HepG2 (cell line): ENCODE data around the gene SNAPIN. TPM values are rescaled to one million over a fixed set of nuclear protein-coding genes. Genes with fewer than 3 reads are reported as not detected.
"Not testable (repeated sequence)": the region's sequence is repeated elsewhere in the genome, so short reads cannot be mapped to it uniquely, and the experiment has no call there.

Experiments
- ATAC-seq: fragments of 200-7000 bp; cut with Tn5 transposase; 3 replicates; pipeline ENCODE4 v1.9.1; 2020; ENCODE audit warnings: mild to moderate bottlenecking, moderate library complexity
- BruUV-seq: library from RNA; stranded (reverse); fragments of 400-500 nt; replicated peaks from 2 replicates; lab custom pipeline; 2021; lab: Mats Ljungman, UMichigan
- CTCF ChIA-PET: fragments of 300-600 bp; formaldehyde crosslinking; extraction: SDS; loops from one replicate; lab custom pipeline; 2021; ENCODE audit warnings: low total read pairs, inconsistent platforms, low intra/inter-chr PET ratio; lab: Yijun Ruan, JAX
- POLR2A ChIA-PET: fragments of 350-600 bp; sonication (Branson Sonifier 250); formaldehyde crosslinking; loops from one replicate; lab custom pipeline; 2020; ENCODE audit warnings: antibody characterized with exemption, inconsistent platforms; lab: Yijun Ruan, JAX
- DNase-seq: peaks from one replicate; pipeline ENCODE4 v3.0.0-alpha.2; 2015; ENCODE audit warnings: low spot score
- FAIRE-seq: peaks from 3 replicates; lab custom pipeline; 2011; peaks lifted over from hg19 to GRCh38; lab: Jason Lieb, UNC
- H2AFZ ChIP-seq: one replicate; pipeline ENCODE4 v1.6.1; 2011; ENCODE audit warnings: low read length, inconsistent platforms
- H3K27ac ChIP-seq: fragments of 300-600 bp; 3 replicates; pipeline ENCODE4 v1.8.0; 2011; ENCODE audit warnings: mixed run types, mild to moderate bottlenecking, mixed read lengths, low read length, inconsistent platforms; ENCODE audit not compliant: insufficient read depth; ENCODE audit errors: extremely low read length
- H3K27me3 ChIP-seq, 2 experiments: fragments of 200-600 bp in 1 of 2; 2 replicates in 1 of 2; 3 replicates in 1 of 2; pipeline versions ENCODE4 v1.6.0 to v1.8.0; 2011; ENCODE audit warnings: low read length in 2 of 2, mild to moderate bottlenecking in 2 of 2, moderate library complexity in 2 of 2, inconsistent platforms in 1 of 2; ENCODE audit not compliant: insufficient read depth in 2 of 2, control insufficient read depth in 1 of 2
- H3K36me3 ChIP-seq, 2 experiments: fragments of 200-600 bp in 1 of 2; replicated peaks in 1 of 2; 2 replicates in 1 of 2; 3 replicates in 1 of 2; pipeline versions ENCODE4 v1.5.1 to v1.8.0; 2011; ENCODE audit warnings: low read length in 2 of 2, inconsistent platforms in 1 of 2; ENCODE audit not compliant: insufficient read depth in 2 of 2, control insufficient read depth in 1 of 2
- H3K4me1 ChIP-seq: 2 replicates; pipeline ENCODE4 v1.5.1; 2012; ENCODE audit warnings: low read length, inconsistent platforms; ENCODE audit not compliant: insufficient read depth
- H3K4me2 ChIP-seq: 2 replicates; pipeline ENCODE4 v1.6.0; 2011; ENCODE audit warnings: low read depth, low read length, inconsistent platforms
- H3K4me3 ChIP-seq, 3 experiments: fragments of 200-600 bp in 1 of 3; sonication (generic), shearing (Covaris generic) in 1 of 3; replicated peaks in 1 of 3; 2 replicates each; pipeline ENCODE4 v1.5.1; 2011 to 2016; ENCODE audit warnings: low read length in 3 of 3, inconsistent platforms in 2 of 3, low read depth in 2 of 3, mild to moderate bottlenecking in 2 of 3, control low read depth in 1 of 3, mixed read lengths in 1 of 3; ENCODE audit not compliant: insufficient read depth in 1 of 3
- H3K79me2 ChIP-seq: one replicate; pipeline ENCODE4 v1.6.1; 2011; ENCODE audit warnings: low read length, inconsistent platforms; ENCODE audit not compliant: insufficient read depth
- H3K9ac ChIP-seq: 2 replicates; pipeline ENCODE4 v1.6.0; 2011; ENCODE audit warnings: mild to moderate bottlenecking, low read depth, low read length, inconsistent platforms; ENCODE audit not compliant: insufficient read depth
- H3K9me3 ChIP-seq: 2 replicates; pipeline ENCODE4 v1.5.1; 2012; ENCODE audit warnings: mild to moderate bottlenecking, low read length
- H4K20me1 ChIP-seq: 2 replicates; pipeline ENCODE4 v1.6.0; 2011; ENCODE audit warnings: inconsistent platforms, mild to moderate bottlenecking, low read length, moderate library complexity; ENCODE audit not compliant: insufficient read depth
- GPBP1L1 ChIP-seq: sonication (generic); formaldehyde crosslinking; IDR thresholded peaks from 2 replicates; pipeline ENCODE4 v1.5.0; 2020; ENCODE audit warnings: mild to moderate bottlenecking, missing genetic modification reagents
- KLF9 ChIP-seq: IDR thresholded peaks from 2 replicates; pipeline ENCODE4 v1.6.1; 2016; ENCODE audit warnings: low read depth
- RBFOX2 ChIP-seq: fragments of 200-400 bp; formaldehyde crosslinking; IDR thresholded peaks from 2 replicates; pipeline ENCODE4 v1.6.1; 2017; ENCODE audit warnings: low read depth, mild to moderate bottlenecking, low read length
- ZNF512B ChIP-seq: sonication (generic); formaldehyde crosslinking; IDR thresholded peaks from 2 replicates; pipeline ENCODE4 v1.5.1; 2020; ENCODE audit warnings: missing genetic modification reagents, mild to moderate bottlenecking, borderline replicate concordance
- ZNF773 ChIP-seq: sonication (generic); formaldehyde crosslinking; IDR thresholded peaks from 2 replicates; pipeline ENCODE4 v1.4.0; 2020; ENCODE audit warnings: missing genetic modification reagents, borderline replicate concordance
- WGBS: methylation state at CpG from one replicate; pipeline ENCODE4 v1.1.6; 2017; ENCODE audit warnings: low lambda C conversion rate; 5-methylcytosine and 5-hydroxymethylcytosine counted together
- in situ Hi-C: cut with HindIII; loops from 2 replicates; pipeline ENCODE4 v1.10.0; 2017; ENCODE audit warnings: low pct_unique_long_range_greater_than_20kb; ENCODE audit not compliant: extremely low pct_ligation_motif_present
- intact Hi-C: fragments of 100-400 bp; cut with micrococcal nuclease; formaldehyde crosslinking; loops from one replicate; pipeline ENCODE4 v1.10.0; 2022; ENCODE audit not compliant: unreplicated experiment
- polyA plus RNA-seq, 8 experiments: library from polyadenylated mRNA; depleted of rRNA in 3 of 8; stranded (reverse) in 7 of 8; unstranded in 1 of 8; fragments of >200 nt; fragmentation: Illumina TruSeq in 4 of 8; extraction: Trizol in 4 of 8; gene quantifications; 2 replicates each; pipeline versions ENCODE4 v1.2.1 to v1.2.3, GENCODE V29; 2011 to 2016; ENCODE audit warnings: low read depth in 4 of 8, missing spikeins in 1 of 8, mixed read lengths in 1 of 8; ENCODE audit not compliant: insufficient read depth in 1 of 8
- total RNA-seq, 5 experiments: library from RNA; depleted of rRNA; stranded (reverse); fragments of >200 nt; fragmentation: Illumina TruSeq; extraction: Trizol; gene quantifications; 2 replicates each; pipeline ENCODE4 v1.2.3, GENCODE V29; 2016; ENCODE audit warnings: low read depth in 1 of 5

The SNAPIN gene
- total and polyA plus RNA-seq, 2 of the 13 experiments (the other 11 are each of a cell fraction or from before 2014, with no cell fraction given) = 23.9 to 25.7 TPM

- no peak overlapping the region for H3K4me2 ChIP-seq
- ChIA-PET CTCF (no interaction called here), POLR2A (no interaction called here)
- H4K20me1 ChIP-seq = no peaks in the 10 kb centered on the region
- DNase-seq = no peak
- intact Hi-C loops (no loop called here), in situ Hi-C loops (no loop called here)
- no peak for ATAC-seq
- TF ChIP-seq KLF9 (CRISPR knock-in tag) (no peak), GPBP1L1 (CRISPR knock-in tag) (no peak), ZNF512B (CRISPR knock-in tag) (no peak), ZNF773 (no peak), RBFOX2 (peak; percentile 36; the same call in 1 of the 2 replicates)
- no peaks in the 10 kb centered on the region; a peak in 1 of 5 replicates for H3K27me3 ChIP-seq
- no peak overlapping the region for H3K27ac ChIP-seq
- BruUV-seq = no TSS peak
- no peaks in the 10 kb centered on the region for H3K9me3 ChIP-seq
- peaks cover 33% of the 10 kb centered on the region for H3K79me2 ChIP-seq
- no peak overlapping the region for H3K4me3 ChIP-seq
- no peak overlapping the region for H2AFZ ChIP-seq
- WGBS = 95% methylated on average over 4 of the region's 4 CpGs
- peaks cover 29% of the 10 kb centered on the region for H3K4me1 ChIP-seq
- H3K9ac ChIP-seq = no peak overlapping the region
- H3K36me3 ChIP-seq = peaks cover 29 to 66% of the 10 kb centered on the region in 2 experiments
- no peak for FAIRE-seq
Observed at GRCh38 chr1:153667439-153667838, 8.9 kb downstream of the SNAPIN start.

GRCh38 chr1:153668672-153669071 is 10.2 kb downstream of the SNAPIN start:
- H3K9ac ChIP-seq, ATAC-seq, DNase-seq, H3K27ac ChIP-seq, H3K4me3 ChIP-seq, in situ Hi-C loops, H4K20me1 ChIP-seq, H2AFZ ChIP-seq, CTCF ChIA-PET, FAIRE-seq, H3K9me3 ChIP-seq, BruUV-seq, H3K27me3 ChIP-seq, intact Hi-C loops: not testable (repeated sequence)
- H3K4me2 ChIP-seq = peak overlapping the region; percentile 36; the same call in 1 of the 2 replicates
- 97% methylated on average over 8 of the region's 8 CpGs for WGBS
- peaks cover 29% of the 10 kb centered on the region for H3K4me1 ChIP-seq
- POLR2A ChIA-PET = interaction anchor here (1.3 kb wide), 1 partner anchor 35 kb away, joined by 5 read pairs; the partner anchor contains the start of gene CHTOP
- peaks cover 23 to 55% of the 10 kb centered on the region in 2 experiments for H3K36me3 ChIP-seq
- H3K79me2 ChIP-seq = peaks cover 33% of the 10 kb centered on the region
